Uterus (tissue), 4 donors: ENCODE results near the gene IGF2BP2. TPM values are rescaled to one million over a fixed set of nuclear protein-coding genes. Genes with fewer than 3 reads are reported as not detected.
A peak's percentile ranks its signal among the peaks of the same experiment; 100 is the strongest.

ENCODE experiments used
- DNase-seq, 2 donors: peaks; one replicate each; pipeline ENCODE4 v3.0.0-alpha.2; 2019 to 2020
- H3K27ac ChIP-seq, 2 donors: fragments of 200-600 bp; sonication (generic); 1 replicate in 1 of 2; 2 replicates in 1 of 2; pipeline ENCODE4 v1.5.1; 2016 to 2018
- H3K27me3 ChIP-seq, 2 donors: fragments of 200-600 bp; sonication (generic); one replicate each; pipeline ENCODE4 v1.5.1; 2018 to 2019; ENCODE audit warnings: control low read depth in 1 of 2
- H3K36me3 ChIP-seq, 2 donors: fragments of 200-600 bp; sonication (generic); one replicate each; pipeline ENCODE4 v1.5.1; 2019; ENCODE audit warnings: control low read depth in 1 of 2
- H3K4me1 ChIP-seq, 2 donors: fragments of 200-600 bp; sonication (generic); one replicate each; pipeline ENCODE4 v1.5.1; 2018 to 2019; ENCODE audit warnings: control low read depth in 1 of 2
- H3K4me3 ChIP-seq, 2 donors: fragments of 200-600 bp; sonication (generic); 1 replicate in 1 of 2; 2 replicates in 1 of 2; pipeline ENCODE4 v1.5.1; 2018 to 2019; ENCODE audit warnings: mild to moderate bottlenecking in 1 of 2
- H3K9me3 ChIP-seq, 2 donors: fragments of 200-600 bp; sonication (generic); one replicate each; pipeline ENCODE4 v1.5.1; 2019; ENCODE audit warnings: control low read depth in 1 of 2
- POLR2A ChIP-seq, 2 donors: fragments of 450-650 bp; IDR thresholded peaks; one replicate each; pipeline ENCODE4 v1.6.1; 2016; ENCODE audit warnings: antibody characterized with exemption in 2 of 2, mild to moderate bottlenecking in 1 of 2, moderate library complexity in 1 of 2
- intact Hi-C: fragments of 100-400 bp; cut with DNase I; formaldehyde crosslinking; loops from one replicate; pipeline ENCODE4 v1.15.1; 2023; ENCODE audit warnings: low total_unique reads
- total RNA-seq, 4 donors: library from RNA; depleted of rRNA in 3 of 4; stranded (reverse); fragments of >200 nt in 3 of 4; gene quantifications; one replicate each; pipeline versions ENCODE4 v1.1.0 to v1.2.4, GENCODE V29; 2014 to 2023
- TF ChIP-seq, protein P1 (sequence below), 4 experiments: fragments of 200-600 bp in 2 of 4; fragments of 450-650 bp in 2 of 4; sonication (generic) in 2 of 4; IDR thresholded peaks; one replicate each; pipeline ENCODE4 v1.5.1; 2016 to 2019; ENCODE audit warnings: antibody characterized with exemption in 4 of 4, mild to moderate bottlenecking in 2 of 4, moderate library complexity in 1 of 4
- donor health status: DM: yes; HTN: yes; CAD: no.

The IGF2BP2 gene
- total RNA-seq, 4 donors from 2014 or later, result 2.9 to 65.6 (median 13.1) TPM

DNA sequence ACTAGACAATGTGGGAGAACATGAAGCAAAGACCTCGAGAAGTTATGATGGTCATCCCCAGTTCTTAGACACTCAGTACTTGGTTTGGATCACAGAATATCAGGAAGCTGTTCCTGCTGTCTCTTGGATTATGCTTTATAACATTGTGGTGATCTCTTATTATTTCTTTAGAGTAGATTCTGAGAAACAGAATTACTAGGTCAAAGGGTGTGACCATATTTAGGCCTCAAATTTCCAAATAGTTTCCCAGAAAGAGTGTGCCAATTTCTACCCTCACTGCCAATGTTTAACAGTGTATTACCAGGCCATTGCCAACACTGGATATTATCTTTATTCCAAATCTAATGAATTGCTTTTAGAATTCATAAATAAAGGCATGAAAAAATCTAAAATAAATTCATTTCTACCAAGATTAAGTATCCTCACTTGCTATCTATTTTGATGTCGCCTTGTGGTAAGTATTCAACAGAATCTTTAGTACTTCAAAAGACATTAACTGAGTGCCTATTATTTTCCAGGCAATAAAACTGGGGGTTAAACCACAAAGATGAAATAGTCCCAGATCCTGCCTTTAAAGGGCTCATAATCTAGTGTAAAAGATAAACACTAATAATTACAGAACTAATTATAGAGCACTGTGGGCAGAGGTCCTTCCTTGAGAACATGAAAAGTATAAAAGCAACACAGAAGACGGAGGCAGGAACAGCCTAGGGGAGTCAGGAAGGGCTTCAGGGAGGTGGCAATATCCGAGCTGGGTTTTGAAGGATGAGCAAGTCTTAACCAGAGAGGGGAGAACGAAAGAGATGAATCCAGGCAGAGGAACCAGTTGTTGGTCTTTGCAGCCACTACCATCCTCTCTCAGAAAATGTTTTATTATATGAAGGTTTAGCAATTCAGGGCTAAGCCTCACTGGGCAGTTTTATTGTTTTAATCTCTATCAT, 86.8 kb downstream of the IGF2BP2 start:
- Histone ChIP-seq H3K27ac (no peak overlapping the region), H3K36me3 (no peaks in the 10 kb centered on the region), H3K9me3 (no peaks in the 10 kb centered on the region), H3K4me1 (no peaks in the 10 kb centered on the region), H3K27me3 (no peaks in the 10 kb centered on the region), H3K4me3 (no peak overlapping the region)
- intact Hi-C loops, result no loop called here
- DNase-seq, result no peak
- TF ChIP-seq POLR2A (IDR thresholded peaks at IDR 0.05), result no peak
- TF ChIP-seq, protein P1, sequence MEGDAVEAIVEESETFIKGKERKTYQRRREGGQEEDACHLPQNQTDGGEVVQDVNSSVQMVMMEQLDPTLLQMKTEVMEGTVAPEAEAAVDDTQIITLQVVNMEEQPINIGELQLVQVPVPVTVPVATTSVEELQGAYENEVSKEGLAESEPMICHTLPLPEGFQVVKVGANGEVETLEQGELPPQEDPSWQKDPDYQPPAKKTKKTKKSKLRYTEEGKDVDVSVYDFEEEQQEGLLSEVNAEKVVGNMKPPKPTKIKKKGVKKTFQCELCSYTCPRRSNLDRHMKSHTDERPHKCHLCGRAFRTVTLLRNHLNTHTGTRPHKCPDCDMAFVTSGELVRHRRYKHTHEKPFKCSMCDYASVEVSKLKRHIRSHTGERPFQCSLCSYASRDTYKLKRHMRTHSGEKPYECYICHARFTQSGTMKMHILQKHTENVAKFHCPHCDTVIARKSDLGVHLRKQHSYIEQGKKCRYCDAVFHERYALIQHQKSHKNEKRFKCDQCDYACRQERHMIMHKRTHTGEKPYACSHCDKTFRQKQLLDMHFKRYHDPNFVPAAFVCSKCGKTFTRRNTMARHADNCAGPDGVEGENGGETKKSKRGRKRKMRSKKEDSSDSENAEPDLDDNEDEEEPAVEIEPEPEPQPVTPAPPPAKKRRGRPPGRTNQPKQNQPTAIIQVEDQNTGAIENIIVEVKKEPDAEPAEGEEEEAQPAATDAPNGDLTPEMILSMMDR (IDR thresholded peaks at IDR 0.05), result no peak

DNA sequence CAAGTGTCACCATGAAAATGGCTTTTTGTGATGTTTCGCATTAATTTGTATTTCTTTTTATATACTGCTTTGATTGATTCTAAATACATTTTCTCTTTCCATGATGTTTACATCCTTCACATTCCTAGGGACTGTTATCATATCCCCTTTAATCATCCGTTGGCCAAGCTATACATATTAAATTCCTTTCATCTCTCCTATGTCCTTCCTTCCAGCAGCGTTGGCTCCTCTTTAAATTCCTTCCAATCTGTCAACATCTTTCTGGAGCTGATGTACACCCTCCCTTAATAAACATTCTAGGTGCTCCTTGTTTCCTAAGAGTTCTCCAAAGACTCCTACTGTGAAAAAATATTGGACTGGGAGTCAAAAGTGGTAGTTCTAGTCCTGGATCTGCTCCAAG, 87.8 kb downstream of the IGF2BP2 start:
- intact Hi-C loops, result no loop called here
- Histone ChIP-seq H3K27me3 (no peaks in the 10 kb centered on the region), H3K36me3 (no peaks in the 10 kb centered on the region), H3K4me1 (no peaks in the 10 kb centered on the region), H3K27ac (no peak overlapping the region), H3K4me3 (no peak overlapping the region), H3K9me3 (no peaks in the 10 kb centered on the region)
- no peak for DNase-seq
- TF ChIP-seq, protein P1 (IDR thresholded peaks at IDR 0.05), result no peak
- TF ChIP-seq POLR2A (IDR thresholded peaks at IDR 0.05), result no peak

DNA sequence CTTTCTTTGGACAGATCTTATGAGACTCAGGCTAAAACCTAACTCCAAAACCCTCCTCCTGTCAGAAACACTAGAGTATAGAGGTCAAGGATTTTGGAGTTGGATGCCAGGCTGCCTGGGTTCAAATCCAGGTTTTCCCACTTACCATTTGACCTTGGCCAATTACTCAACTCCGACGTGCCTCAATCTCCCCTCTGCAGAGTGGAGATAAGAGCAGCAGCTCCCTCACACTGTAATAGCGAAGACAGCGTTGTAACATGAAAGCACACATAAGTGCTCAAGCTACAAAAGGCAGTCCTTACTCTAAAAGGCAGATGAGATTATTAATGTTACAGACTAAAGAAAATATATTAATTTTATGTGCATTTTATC, 90.1 kb downstream of the IGF2BP2 start:
- TF ChIP-seq POLR2A (IDR thresholded peaks at IDR 0.05), result no peak
- TF ChIP-seq, protein P1 (IDR thresholded peaks at IDR 0.05), result no peak
- Histone ChIP-seq H3K4me3 (no peak overlapping the region), H3K27me3 (no peaks in the 10 kb centered on the region), H3K9me3 (no peaks in the 10 kb centered on the region), H3K4me1 (no peaks in the 10 kb centered on the region), H3K27ac (no peak overlapping the region), H3K36me3 (no peaks in the 10 kb centered on the region)
- intact Hi-C loops, result no loop called here
- DNase-seq, result no peak

DNA sequence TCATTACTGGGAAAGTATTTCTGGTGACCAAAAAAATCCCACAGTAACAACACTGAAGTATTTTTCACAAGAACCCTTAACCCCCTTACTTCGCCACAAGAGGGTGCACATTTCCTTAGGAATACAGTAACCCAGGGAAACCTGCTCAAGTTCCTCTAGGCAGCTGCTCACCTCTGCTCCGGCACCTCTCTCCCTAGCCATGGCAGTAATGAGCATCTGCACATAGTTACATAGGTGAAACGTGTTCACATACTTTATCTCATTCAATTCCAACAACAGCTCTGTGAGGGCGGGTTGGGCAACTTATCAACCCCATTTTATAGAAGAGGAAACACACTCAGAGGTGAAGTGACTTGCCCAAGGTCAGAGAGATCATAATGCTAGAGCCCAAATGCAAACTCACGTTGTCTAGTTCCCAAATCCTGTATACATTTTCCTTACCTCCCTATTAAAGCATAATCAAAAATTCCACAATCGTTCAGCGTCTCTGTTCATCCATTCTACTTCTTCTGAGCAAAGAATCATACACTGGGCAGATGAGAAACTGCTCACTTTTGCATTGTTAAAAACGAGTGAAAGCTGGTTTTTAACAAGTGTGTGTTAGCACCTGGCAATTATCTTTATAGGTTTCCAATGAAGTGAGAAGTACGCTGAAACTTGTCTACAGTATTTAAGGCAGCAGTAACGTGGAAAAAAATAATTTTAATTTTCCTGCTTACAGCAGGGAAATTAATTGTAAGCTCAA, 90.7 kb downstream of the IGF2BP2 start:
- no peak for TF ChIP-seq POLR2A (IDR thresholded peaks at IDR 0.05)
- TF ChIP-seq, protein P1 (IDR thresholded peaks at IDR 0.05), result peak; percentile 35 to 47 (median 38)
- Histone ChIP-seq H3K9me3 (no peaks in the 10 kb centered on the region), H3K4me3 (no peak overlapping the region), H3K4me1 (no peaks in the 10 kb centered on the region), H3K27me3 (no peaks in the 10 kb centered on the region), H3K27ac (no peak overlapping the region), H3K36me3 (no peaks in the 10 kb centered on the region)
- peak in 1 of 2 donors; percentile 35 for DNase-seq
- intact Hi-C loops, result no loop called here

DNA sequence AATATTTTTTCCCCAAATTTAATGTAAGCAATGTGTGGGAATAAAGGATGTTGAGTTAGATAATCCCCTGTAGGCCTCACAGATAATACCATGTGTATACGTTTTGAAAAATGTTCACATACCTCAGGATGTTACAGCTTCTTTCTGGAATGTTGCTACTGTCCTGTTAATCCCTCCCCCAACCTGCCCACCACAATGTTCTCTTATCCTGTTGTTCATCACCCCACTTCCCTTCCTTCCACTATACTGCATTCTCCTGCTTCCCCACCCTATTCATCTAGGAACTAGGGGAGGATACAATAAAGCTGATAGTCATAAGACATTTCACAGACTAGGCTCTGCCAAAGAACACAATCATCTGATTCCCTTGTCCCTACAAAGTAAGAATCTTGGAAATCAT, 92.1 kb downstream of the IGF2BP2 start:
- H3K27ac ChIP-seq, result no peak overlapping the region
- H3K4me1 ChIP-seq, result no peaks in the 10 kb centered on the region

More for the DNA sequence above, 92.1 kb downstream of the IGF2BP2 start:
- no peaks in the 10 kb centered on the region for H3K9me3 ChIP-seq
- H3K27me3 ChIP-seq, result no peaks in the 10 kb centered on the region
- no peak for DNase-seq
- no peaks in the 10 kb centered on the region for H3K36me3 ChIP-seq
- intact Hi-C loops, result no loop called here
- no peak for TF ChIP-seq POLR2A (IDR thresholded peaks at IDR 0.05)
- TF ChIP-seq, protein P1 (IDR thresholded peaks at IDR 0.05), result no peak
- H3K4me3 ChIP-seq, result no peak overlapping the region
